OCI-LY1 (cell line): Measurements from ENCODE around the gene TSEN34.

Source experiments
- EZH2 ChIP-seq: fragments of 200-600 bp; sonication (generic), shearing (Covaris generic); IDR thresholded peaks from 2 replicates; pipeline ENCODE4 v1.8.0; 2017; ENCODE audit warnings: borderline replicate concordance, mixed run types, mild to moderate bottlenecking, antibody characterized with exemption, low read length, moderate library complexity, mixed read lengths
- TF ChIP-seq, protein P1 (sequence below): fragments of 200-600 bp; sonication (generic), shearing (Covaris generic); IDR thresholded peaks from 2 replicates; pipeline ENCODE4 v1.5.1; 2017; ENCODE audit warnings: mild to moderate bottlenecking, antibody characterized with exemption, low read length, moderate library complexity, mixed read lengths

DNA sequence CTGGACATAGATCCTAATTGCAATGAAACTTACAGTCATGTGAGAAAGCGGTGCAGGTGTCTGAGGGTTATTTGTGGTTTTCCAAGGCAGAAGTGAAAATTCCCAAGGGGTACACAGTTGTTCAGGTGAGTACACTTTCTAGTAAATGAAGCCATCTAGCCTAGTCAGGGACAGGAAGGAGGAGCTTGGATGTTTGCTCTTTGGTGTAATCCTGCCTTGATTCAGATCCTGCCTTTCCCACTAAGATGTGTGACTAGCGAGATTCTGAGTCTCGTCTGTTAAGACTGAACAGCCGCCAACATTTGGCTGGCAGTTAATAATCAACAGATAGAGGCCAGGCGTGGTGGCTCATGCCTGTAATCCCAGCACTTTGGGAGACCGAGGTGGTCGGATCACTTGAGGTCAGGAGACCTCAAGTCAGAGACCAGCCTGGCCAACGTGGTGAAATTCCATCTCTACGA is 12.1 kb downstream of the TSEN34 start:
- TF ChIP-seq, protein P1, sequence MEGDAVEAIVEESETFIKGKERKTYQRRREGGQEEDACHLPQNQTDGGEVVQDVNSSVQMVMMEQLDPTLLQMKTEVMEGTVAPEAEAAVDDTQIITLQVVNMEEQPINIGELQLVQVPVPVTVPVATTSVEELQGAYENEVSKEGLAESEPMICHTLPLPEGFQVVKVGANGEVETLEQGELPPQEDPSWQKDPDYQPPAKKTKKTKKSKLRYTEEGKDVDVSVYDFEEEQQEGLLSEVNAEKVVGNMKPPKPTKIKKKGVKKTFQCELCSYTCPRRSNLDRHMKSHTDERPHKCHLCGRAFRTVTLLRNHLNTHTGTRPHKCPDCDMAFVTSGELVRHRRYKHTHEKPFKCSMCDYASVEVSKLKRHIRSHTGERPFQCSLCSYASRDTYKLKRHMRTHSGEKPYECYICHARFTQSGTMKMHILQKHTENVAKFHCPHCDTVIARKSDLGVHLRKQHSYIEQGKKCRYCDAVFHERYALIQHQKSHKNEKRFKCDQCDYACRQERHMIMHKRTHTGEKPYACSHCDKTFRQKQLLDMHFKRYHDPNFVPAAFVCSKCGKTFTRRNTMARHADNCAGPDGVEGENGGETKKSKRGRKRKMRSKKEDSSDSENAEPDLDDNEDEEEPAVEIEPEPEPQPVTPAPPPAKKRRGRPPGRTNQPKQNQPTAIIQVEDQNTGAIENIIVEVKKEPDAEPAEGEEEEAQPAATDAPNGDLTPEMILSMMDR, result no peak
- TF ChIP-seq EZH2, result no peak
